ENCODE data around the gene MMAB. TPM values are rescaled to one million over a fixed set of nuclear protein-coding genes. Genes with fewer than 3 reads are reported as not detected.

Gene MMAB
- 44.6 and 52.9 TPM in 2 replicates for total RNA-seq

DNA sequence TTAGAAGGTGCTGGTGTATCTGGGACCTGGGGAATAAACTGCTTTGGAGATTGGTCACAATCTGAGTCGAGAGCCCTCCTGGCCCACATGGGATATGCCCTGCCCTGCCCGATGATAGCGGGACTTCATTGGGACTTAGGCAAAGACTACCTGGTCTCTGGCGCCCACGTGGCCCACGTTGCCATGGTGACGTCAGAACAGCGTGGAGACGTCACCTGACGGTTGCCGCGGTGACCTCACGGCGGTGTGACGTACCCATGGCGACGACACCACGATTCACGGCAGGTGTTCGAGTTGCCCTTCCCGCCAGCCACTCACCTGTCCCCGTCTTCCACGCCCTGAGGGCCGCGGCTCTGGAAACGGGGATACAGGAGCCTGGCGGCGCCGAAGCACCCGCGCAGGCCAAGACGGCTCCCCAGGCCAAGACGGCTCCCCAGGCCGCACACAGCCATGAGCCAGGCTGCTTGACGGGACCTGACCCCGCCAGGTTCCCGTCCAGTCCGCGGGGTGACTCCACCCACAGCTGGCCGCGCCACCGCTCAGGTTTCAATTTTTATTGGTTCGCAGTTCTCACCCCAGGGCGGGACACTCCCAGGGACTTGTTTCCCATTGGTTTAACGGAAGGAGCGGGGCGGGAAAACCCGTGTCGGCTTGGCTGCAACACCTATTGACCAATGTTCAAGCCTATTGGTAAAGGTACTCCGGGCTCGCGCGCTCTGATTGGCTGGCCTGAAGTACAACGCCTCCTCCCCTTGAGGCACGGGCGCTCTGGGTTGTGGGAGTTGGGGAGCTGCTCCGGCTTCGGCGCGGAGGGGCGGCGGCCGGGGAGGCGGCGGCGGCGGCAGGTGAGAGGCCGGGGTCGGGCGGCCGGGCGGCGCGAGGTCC is at the start of gene MMAB, which contains the start of gene MVK:
Gene MMAB, minus strand, starts transcription at position 476 of the 885 bp plus-strand sequence. Its CDS starts 24 bp downstream, at position 452.
Gene MVK, plus strand, starts transcription at position 766 of the 885 bp plus-strand sequence. CDS start 1,029 bp downstream, outside the sequence.

Other genes starting within 250 kb of the MMAB start
- gene MYO1H, start 225.6 kb downstream of the MMAB start, total RNA-seq = not detected in 2 replicates
- gene KCTD10, start 96.2 kb downstream of the MMAB start, total RNA-seq = 9.6 and 40.7 TPM in 2 replicates
- 34.7 and 36.1 TPM in 2 replicates for gene UBE3B, start 95.9 kb downstream of the MMAB start, total RNA-seq
- 27.7 and 41.8 TPM in 2 replicates for gene MVK, start 290 bp upstream of the MMAB start, total RNA-seq
- gene FAM222A, start 140.3 kb upstream of the MMAB start, total RNA-seq = under 0.01 and 0.24 TPM in 2 replicates

All from tracheal epithelial cell (primary cell).